ENCODE results near the gene CDH13. TPM values are rescaled to one million over a fixed set of nuclear protein-coding genes. Genes with fewer than 3 reads are reported as not detected.

CDH13 gene
- total RNA-seq, 2 experiments from 2014 or later = not detected

DNA sequence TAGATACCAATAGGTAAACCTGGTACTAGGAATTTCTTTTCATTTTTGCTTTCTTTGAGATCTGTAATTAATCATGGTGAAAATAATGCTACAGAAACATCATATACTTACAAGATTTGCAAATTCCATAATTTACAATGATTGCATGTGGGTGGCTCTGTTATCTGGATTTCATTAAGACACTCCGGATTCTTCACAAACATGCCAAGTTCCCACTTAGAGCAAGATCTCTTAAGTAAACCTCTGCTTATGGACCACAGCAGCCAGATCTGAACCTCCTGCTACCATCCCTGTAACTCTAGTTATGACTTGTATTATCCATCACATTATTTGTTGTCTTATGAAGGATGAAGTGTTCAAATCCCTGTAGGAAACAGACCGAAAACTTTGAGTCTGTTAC, 424.7 kb downstream of the CDH13 start:
- Histone ChIP-seq H3K4me1 (ENCODE audit: insufficient read depth, low read length, poor library complexity, severe bottlenecking) (no peaks in the 10 kb centered on the region), H3K4me2 (ENCODE audit: low read length) (no peak overlapping the region), H2AFZ (ENCODE audit: low read length) (no peak overlapping the region), H3K79me2 (ENCODE audit: insufficient read depth, low read depth, low read length) (no peaks in the 10 kb centered on the region), H3K9me3 (ENCODE audit: low read length) (no peaks in the 10 kb centered on the region), H3K27ac (ENCODE audit: low read depth, low read length, poor library complexity, severe bottlenecking) (no peak overlapping the region), H3K9me2 (ENCODE audit: insufficient read depth, low read length) (no peaks in the 10 kb centered on the region), H3K4me3 (ENCODE audit: low read depth, low read length, poor library complexity, severe bottlenecking) (no peak overlapping the region), H3K36me3 (ENCODE audit: insufficient read depth, low read length) (no peaks in the 10 kb centered on the region), H4K20me1 (ENCODE audit: insufficient read depth, low read length) (no peaks in the 10 kb centered on the region)
- POLR2A ChIA-PET = no interaction called here
- no TSS peak for BruUV-seq (replicated peaks)
- no peak for DNase-seq (ENCODE audit: low spot score)
- CTCF ChIA-PET (ENCODE audit: unreplicated experiment) = no interaction called here
- intact Hi-C loops (cut with micrococcal nuclease; ENCODE audit: unreplicated experiment) = no loop called here
- TF ChIP-seq, protein P1, sequence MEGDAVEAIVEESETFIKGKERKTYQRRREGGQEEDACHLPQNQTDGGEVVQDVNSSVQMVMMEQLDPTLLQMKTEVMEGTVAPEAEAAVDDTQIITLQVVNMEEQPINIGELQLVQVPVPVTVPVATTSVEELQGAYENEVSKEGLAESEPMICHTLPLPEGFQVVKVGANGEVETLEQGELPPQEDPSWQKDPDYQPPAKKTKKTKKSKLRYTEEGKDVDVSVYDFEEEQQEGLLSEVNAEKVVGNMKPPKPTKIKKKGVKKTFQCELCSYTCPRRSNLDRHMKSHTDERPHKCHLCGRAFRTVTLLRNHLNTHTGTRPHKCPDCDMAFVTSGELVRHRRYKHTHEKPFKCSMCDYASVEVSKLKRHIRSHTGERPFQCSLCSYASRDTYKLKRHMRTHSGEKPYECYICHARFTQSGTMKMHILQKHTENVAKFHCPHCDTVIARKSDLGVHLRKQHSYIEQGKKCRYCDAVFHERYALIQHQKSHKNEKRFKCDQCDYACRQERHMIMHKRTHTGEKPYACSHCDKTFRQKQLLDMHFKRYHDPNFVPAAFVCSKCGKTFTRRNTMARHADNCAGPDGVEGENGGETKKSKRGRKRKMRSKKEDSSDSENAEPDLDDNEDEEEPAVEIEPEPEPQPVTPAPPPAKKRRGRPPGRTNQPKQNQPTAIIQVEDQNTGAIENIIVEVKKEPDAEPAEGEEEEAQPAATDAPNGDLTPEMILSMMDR (conservative IDR thresholded peaks at IDR 0.05; ENCODE audit: low read length) = no peak
- TF ChIP-seq EZH2phosphoT487 (IDR thresholded peaks at IDR 0.05; ENCODE audit: borderline replicate concordance, low read depth, low read length) = no peak

DNA sequence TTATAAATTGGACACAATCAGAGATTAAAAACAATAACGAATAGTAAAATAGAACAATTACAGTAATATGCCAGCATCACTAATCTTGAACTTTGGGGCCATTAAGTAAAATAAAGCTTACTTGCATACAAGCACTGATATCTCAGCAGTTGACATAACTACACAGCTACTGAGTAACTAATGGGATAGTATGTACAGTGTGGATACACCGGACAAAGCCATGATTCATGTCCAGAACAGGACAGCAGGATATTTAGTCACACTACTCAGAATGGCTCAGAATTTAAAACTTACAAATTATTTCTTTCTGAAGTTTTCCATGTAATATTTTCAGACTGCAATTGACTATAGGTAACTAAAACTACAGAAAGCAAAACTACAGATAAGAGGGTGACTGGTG, 427.5 kb downstream of the CDH13 start:
- H3K27ac ChIP-seq (ENCODE audit: low read depth, low read length, poor library complexity, severe bottlenecking) = no peak overlapping the region
- no peaks in the 10 kb centered on the region for H3K9me3 ChIP-seq (ENCODE audit: low read length)
- no peaks in the 10 kb centered on the region for H3K9me2 ChIP-seq (ENCODE audit: insufficient read depth, low read length)
- no peaks in the 10 kb centered on the region for H4K20me1 ChIP-seq (ENCODE audit: insufficient read depth, low read length)
- no peak overlapping the region for H3K4me3 ChIP-seq (ENCODE audit: low read depth, low read length, poor library complexity, severe bottlenecking)
- TF ChIP-seq, protein P1 (conservative IDR thresholded peaks at IDR 0.05; ENCODE audit: low read length) = no peak
- no peak for TF ChIP-seq EZH2phosphoT487 (IDR thresholded peaks at IDR 0.05; ENCODE audit: borderline replicate concordance, low read depth, low read length)
- H3K36me3 ChIP-seq (ENCODE audit: insufficient read depth, low read length) = no peaks in the 10 kb centered on the region
- no TSS peak for BruUV-seq (replicated peaks)
- no peaks in the 10 kb centered on the region for H3K4me1 ChIP-seq (ENCODE audit: insufficient read depth, low read length, poor library complexity, severe bottlenecking)
- DNase-seq (ENCODE audit: low spot score) = no peak
- no peak overlapping the region for H3K4me2 ChIP-seq (ENCODE audit: low read length)
- ChIA-PET CTCF (ENCODE audit: unreplicated experiment) (no interaction called here), POLR2A (no interaction called here)
- intact Hi-C loops (cut with micrococcal nuclease; ENCODE audit: unreplicated experiment) = no loop called here
- no peak overlapping the region for H2AFZ ChIP-seq (ENCODE audit: low read length)
- no peaks in the 10 kb centered on the region for H3K79me2 ChIP-seq (ENCODE audit: insufficient read depth, low read depth, low read length)

DNA sequence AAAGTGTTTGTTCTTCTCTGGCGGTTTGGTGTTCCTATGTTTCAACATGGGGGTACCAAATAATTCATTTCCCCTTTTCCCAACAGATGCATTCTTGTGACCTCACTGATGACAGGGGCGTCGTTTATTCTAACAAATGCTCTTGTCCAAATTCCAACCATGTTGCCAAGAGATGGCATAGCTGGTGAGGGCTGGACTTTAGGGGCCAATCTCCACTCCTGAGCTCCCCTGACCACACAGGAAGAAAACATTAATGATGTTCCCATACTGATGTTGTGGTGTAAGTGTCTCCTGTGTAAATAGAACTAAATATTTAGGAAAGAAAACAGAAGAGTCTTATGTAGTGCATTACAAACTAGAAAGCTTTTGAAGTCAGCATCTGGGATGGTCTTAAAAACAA, 431.6 kb downstream of the CDH13 start:
- H3K27ac ChIP-seq (ENCODE audit: low read depth, low read length, poor library complexity, severe bottlenecking) = no peak overlapping the region
- POLR2A ChIA-PET = no interaction called here
- no peak for DNase-seq (ENCODE audit: low spot score)
- H3K36me3 ChIP-seq (ENCODE audit: insufficient read depth, low read length) = no peaks in the 10 kb centered on the region
- H3K4me3 ChIP-seq (ENCODE audit: low read depth, low read length, poor library complexity, severe bottlenecking) = no peak overlapping the region
- H3K4me1 ChIP-seq (ENCODE audit: insufficient read depth, low read length, poor library complexity, severe bottlenecking) = no peaks in the 10 kb centered on the region
- H3K4me2 ChIP-seq (ENCODE audit: low read length) = no peak overlapping the region
- BruUV-seq (replicated peaks) = no TSS peak
- CTCF ChIA-PET (ENCODE audit: unreplicated experiment) = no interaction called here
- TF ChIP-seq, protein P1 (conservative IDR thresholded peaks at IDR 0.05; ENCODE audit: low read length) = no peak
- TF ChIP-seq EZH2phosphoT487 (IDR thresholded peaks at IDR 0.05; ENCODE audit: borderline replicate concordance, low read depth, low read length) = no peak
- no peak overlapping the region for H2AFZ ChIP-seq (ENCODE audit: low read length)
- intact Hi-C loops (cut with micrococcal nuclease; ENCODE audit: unreplicated experiment) = no loop called here
- H4K20me1 ChIP-seq (ENCODE audit: insufficient read depth, low read length) = no peaks in the 10 kb centered on the region
- H3K9me2 ChIP-seq (ENCODE audit: insufficient read depth, low read length) = no peaks in the 10 kb centered on the region
- H3K79me2 ChIP-seq (ENCODE audit: insufficient read depth, low read depth, low read length) = no peaks in the 10 kb centered on the region
- H3K9me3 ChIP-seq (ENCODE audit: low read length) = no peaks in the 10 kb centered on the region

Measured in OCI-LY7 (cell line).